Measurements from ENCODE around the gene CLDN5. TPM values are rescaled to one million over a fixed set of nuclear protein-coding genes. Genes with fewer than 3 reads are reported as not detected.

The CLDN5 gene
- total RNA-seq, 1 donor from 2014 or later, result not detected

DNA sequence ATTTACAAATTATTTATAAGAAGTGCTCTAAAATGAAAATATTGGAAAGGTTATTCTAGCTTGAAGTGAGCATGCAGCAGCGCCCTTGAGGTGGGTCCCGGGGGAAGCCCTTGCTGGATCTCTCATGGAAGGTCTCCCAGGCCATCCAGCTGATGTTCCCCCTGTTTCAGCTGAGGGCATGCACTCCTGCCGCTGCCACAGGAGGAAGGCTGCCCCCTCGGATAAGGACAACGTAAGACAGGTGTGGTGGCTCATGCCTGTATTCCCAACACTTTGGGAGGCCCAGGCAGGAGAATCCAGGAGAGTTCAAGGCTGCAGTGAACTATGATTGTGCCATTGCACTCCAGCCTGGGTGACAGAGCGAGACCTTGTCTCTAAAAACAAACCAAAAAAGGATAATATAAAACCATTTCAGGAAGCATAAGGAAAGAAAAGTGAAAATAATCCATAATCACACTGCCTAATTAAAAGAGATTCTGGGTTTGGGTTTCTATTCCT is 29.5 kb downstream of the CLDN5 start:
- Mint-ChIP-seq H3K36me3 (ENCODE audit: unreplicated experiment) (no peaks in the 10 kb centered on the region), H3K9me3 (ENCODE audit: unreplicated experiment) (no peaks in the 10 kb centered on the region), H3K4me3 (ENCODE audit: unreplicated experiment) (no peak overlapping the region), H3K4me1 (ENCODE audit: unreplicated experiment) (peaks cover 7% of the 10 kb centered on the region), H3K27ac (ENCODE audit: unreplicated experiment) (no peak overlapping the region), H3K27me3 (ENCODE audit: unreplicated experiment) (no peaks in the 10 kb centered on the region)
- TF ChIP-seq, protein P1, sequence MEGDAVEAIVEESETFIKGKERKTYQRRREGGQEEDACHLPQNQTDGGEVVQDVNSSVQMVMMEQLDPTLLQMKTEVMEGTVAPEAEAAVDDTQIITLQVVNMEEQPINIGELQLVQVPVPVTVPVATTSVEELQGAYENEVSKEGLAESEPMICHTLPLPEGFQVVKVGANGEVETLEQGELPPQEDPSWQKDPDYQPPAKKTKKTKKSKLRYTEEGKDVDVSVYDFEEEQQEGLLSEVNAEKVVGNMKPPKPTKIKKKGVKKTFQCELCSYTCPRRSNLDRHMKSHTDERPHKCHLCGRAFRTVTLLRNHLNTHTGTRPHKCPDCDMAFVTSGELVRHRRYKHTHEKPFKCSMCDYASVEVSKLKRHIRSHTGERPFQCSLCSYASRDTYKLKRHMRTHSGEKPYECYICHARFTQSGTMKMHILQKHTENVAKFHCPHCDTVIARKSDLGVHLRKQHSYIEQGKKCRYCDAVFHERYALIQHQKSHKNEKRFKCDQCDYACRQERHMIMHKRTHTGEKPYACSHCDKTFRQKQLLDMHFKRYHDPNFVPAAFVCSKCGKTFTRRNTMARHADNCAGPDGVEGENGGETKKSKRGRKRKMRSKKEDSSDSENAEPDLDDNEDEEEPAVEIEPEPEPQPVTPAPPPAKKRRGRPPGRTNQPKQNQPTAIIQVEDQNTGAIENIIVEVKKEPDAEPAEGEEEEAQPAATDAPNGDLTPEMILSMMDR (IDR thresholded peaks at IDR 0.05), result no peak
- DNase-seq (ENCODE audit: extremely low spot score, unreplicated experiment), result no peak

DNA sequence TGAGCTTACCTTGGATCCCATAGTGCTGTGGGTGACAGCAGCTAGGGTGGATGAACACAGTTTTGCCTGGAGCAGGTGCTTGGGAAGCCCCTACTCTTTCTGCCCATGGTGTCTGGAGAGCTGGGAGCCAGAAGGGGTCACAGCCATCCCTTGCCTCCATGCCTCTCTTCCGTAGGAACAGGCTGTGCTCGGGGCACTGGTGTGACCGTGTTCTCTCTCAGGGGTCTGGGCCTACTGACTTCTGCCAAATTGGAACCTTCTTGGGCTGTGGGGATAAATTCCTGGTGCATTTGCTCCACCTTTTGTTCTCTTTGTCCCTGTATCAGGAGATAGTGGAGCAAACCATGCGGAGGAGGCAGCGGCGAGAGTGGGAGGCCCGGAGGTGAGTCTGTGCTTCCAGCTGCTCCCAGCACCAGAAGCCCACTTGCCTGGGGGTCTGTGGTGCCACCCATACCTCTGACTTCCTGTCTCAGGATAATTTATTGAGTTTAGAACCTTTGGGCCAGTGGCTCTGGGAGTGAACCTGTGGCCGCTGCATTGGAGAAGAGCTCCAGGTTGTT is 30.1 kb downstream of the CLDN5 start:
- peaks cover 12% of the 10 kb centered on the region for H3K4me1 Mint-ChIP-seq (ENCODE audit: unreplicated experiment)
- no peaks in the 10 kb centered on the region for H3K27me3 Mint-ChIP-seq (ENCODE audit: unreplicated experiment)
- no peak for DNase-seq (ENCODE audit: extremely low spot score, unreplicated experiment)
- H3K27ac Mint-ChIP-seq (ENCODE audit: unreplicated experiment), result no peak overlapping the region
- H3K36me3 Mint-ChIP-seq (ENCODE audit: unreplicated experiment), result no peaks in the 10 kb centered on the region
- TF ChIP-seq, protein P1 (IDR thresholded peaks at IDR 0.05), result no peak
- no peak overlapping the region for H3K4me3 Mint-ChIP-seq (ENCODE audit: unreplicated experiment)
- no peaks in the 10 kb centered on the region for H3K9me3 Mint-ChIP-seq (ENCODE audit: unreplicated experiment)

DNA sequence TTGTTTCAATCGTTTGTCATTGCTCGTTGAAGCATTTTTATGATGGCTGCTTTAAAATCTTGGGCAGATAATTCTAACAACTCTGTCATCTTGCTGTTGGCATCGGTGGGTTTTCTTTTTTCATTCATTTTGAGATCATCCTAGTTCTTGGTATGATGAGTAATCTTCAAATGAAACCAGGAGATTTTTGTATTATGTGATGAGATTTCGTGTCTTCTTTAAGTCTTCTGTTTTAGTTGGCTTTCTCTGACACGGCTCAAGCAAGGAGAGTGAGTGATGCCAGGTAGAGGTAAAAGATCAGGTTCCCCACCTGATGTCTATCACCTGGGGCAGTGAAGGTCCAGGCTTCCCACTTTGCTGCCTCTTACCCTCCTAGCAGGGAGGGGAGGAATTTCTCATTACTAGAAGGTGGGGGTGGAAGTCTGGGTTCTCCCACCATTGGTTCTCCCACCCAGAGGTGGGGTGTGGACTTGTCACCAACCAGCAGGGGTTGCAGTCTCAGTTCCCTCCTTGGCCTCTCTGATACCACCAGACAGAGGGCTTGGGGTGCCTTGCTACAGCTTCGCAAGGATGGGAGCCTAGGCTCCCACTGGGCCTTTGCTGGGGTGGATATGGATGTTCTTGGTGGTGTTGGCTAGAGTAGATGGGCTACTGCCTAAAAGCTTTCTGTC is 31.6 kb downstream of the CLDN5 start:
- H3K27me3 Mint-ChIP-seq (ENCODE audit: unreplicated experiment), result no peaks in the 10 kb centered on the region
- no peaks in the 10 kb centered on the region for H3K9me3 Mint-ChIP-seq (ENCODE audit: unreplicated experiment)
- H3K36me3 Mint-ChIP-seq (ENCODE audit: unreplicated experiment), result no peaks in the 10 kb centered on the region
- no peak overlapping the region for H3K4me3 Mint-ChIP-seq (ENCODE audit: unreplicated experiment)
- H3K27ac Mint-ChIP-seq (ENCODE audit: unreplicated experiment), result no peak overlapping the region
- H3K4me1 Mint-ChIP-seq (ENCODE audit: unreplicated experiment), result peaks cover 12% of the 10 kb centered on the region
- DNase-seq (ENCODE audit: extremely low spot score, unreplicated experiment), result no peak
- TF ChIP-seq, protein P1 (IDR thresholded peaks at IDR 0.05), result no peak

DNA sequence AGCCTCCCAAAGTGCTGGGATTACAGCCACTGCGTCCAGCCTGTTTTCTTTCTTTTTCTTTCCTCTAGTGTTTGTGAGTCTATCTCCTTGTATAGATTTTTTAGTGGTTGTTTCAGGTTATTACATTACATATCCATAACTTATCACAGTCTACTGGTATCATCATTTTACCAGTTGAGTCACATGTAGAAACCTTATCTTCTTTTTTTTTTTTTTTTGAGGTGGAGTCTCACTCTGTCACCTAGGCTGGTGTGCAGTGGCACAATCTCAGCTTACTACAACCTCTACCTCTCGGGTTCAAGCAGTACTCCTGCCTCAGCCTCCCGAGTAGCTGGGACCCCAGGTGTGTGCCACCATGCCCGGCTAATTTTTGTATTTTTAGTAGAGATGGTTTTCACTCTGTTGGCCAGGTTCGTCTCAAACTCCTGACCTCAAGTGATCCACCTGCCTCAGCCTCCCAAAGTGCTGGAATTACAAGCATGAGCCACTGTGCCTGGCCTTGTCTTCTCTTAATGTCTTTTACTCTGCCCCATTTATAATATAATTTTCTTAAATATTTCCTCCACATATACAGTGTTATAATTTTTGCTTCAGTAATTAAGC is 33.5 kb downstream of the CLDN5 start:
- Mint-ChIP-seq H3K9me3 (ENCODE audit: unreplicated experiment) (no peaks in the 10 kb centered on the region), H3K4me3 (ENCODE audit: unreplicated experiment) (no peak overlapping the region), H3K4me1 (ENCODE audit: unreplicated experiment) (peaks cover 8% of the 10 kb centered on the region), H3K27ac (ENCODE audit: unreplicated experiment) (no peak overlapping the region), H3K36me3 (ENCODE audit: unreplicated experiment) (peaks cover 2% of the 10 kb centered on the region), H3K27me3 (ENCODE audit: unreplicated experiment) (no peaks in the 10 kb centered on the region)
- DNase-seq (ENCODE audit: extremely low spot score, unreplicated experiment), result no peak
- TF ChIP-seq, protein P1 (IDR thresholded peaks at IDR 0.05), result no peak

All from osteocyte (in vitro differentiated cells).